ENCODE data around the gene RGS9. TPM values are rescaled to one million over a fixed set of nuclear protein-coding genes. Genes with fewer than 3 reads are reported as not detected.

Gene RGS9
- total and polyA plus RNA-seq, 10 of the 15 experiments (the other 5 are each of a cell fraction or from before 2014, with no cell fraction given) = 1.1 to 10.6 (median 5.6) TPM

DNA sequence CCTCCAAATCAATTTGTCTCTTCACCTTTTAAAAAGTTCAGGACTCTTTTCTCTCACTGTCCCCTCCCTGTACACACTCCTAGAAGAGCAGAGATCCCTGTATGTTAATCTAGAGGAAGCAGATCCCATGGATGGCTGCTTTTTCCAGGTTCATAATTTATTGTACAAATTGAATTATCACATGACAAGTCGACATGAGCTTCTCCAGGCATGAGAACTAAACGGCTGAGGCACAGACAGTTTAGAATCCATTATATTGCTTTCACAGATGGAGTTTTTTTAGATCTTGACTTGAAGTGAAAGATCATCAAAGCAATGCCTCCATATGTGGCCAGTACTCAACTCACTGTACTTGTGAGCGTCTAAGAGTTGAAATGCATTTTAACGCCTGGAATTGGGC lies 47.9 kb downstream of the RGS9 start:
- CTCF ChIA-PET = interaction anchor here (1.1 to 2.4 kb wide), 3 partner anchors 9 to 30 kb away, joined by 3 to 11 read pairs (median 4); no protein-coding TSS in a partner anchor
- Histone ChIP-seq H3K9ac (ENCODE audit: control insufficient read depth, insufficient read depth, low read length) (no peak overlapping the region), H3K4me1 (ENCODE audit: control insufficient read depth, insufficient read depth, low read length) (peaks cover 29% of the 10 kb centered on the region), H3K36me3 (ENCODE audit: control insufficient read depth in 2 of 2, insufficient read depth in 2 of 2, low read length in 1 of 2) (no peaks in the 10 kb centered on the region), H3K4me3 (no peak overlapping the region), H4K20me1 (ENCODE audit: control insufficient read depth, insufficient read depth) (no peaks in the 10 kb centered on the region), H3K79me2 (ENCODE audit: control insufficient read depth, insufficient read depth, low read length) (no peaks in the 10 kb centered on the region), H3K27ac (ENCODE audit: control insufficient read depth, insufficient read depth) (no peak overlapping the region), H2AFZ (ENCODE audit: control insufficient read depth, low read depth, low read length) (no peak overlapping the region), H3K4me2 (ENCODE audit: control insufficient read depth, insufficient read depth) (no peak overlapping the region), H3K9me3 (replicated peaks; ENCODE audit: control insufficient read depth, insufficient read depth, low read length) (no peaks in the 10 kb centered on the region), H3K27me3 (replicated peaks in 1 of 2; ENCODE audit: control insufficient read depth in 2 of 2, insufficient read depth in 2 of 2, low read length in 1 of 2) (no peaks in the 10 kb centered on the region)
- TF ChIP-seq CHD1 (IDR thresholded peaks at IDR 0.05; ENCODE audit: low read depth, low read length) = no peak
- TF ChIP-seq SIN3A (IDR thresholded peaks at IDR 0.05; ENCODE audit: low read depth, low read length) = no peak
- no peak for TF ChIP-seq SMC3 (IDR thresholded peaks at IDR 0.05; ENCODE audit: borderline replicate concordance, low read length)
- no peak for TF ChIP-seq NFYA (IDR thresholded peaks at IDR 0.05; ENCODE audit: borderline replicate concordance, low read depth, low read length)
- TF ChIP-seq, protein P1, sequence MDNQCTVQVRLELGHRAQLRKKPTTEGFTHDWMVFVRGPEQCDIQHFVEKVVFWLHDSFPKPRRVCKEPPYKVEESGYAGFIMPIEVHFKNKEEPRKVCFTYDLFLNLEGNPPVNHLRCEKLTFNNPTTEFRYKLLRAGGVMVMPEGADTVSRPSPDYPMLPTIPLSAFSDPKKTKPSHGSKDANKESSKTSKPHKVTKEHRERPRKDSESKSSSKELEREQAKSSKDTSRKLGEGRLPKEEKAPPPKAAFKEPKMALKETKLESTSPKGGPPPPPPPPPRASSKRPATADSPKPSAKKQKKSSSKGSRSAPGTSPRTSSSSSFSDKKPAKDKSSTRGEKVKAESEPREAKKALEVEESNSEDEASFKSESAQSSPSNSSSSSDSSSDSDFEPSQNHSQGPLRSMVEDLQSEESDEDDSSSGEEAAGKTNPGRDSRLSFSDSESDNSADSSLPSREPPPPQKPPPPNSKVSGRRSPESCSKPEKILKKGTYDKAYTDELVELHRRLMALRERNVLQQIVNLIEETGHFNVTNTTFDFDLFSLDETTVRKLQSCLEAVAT (IDR thresholded peaks at IDR 0.05) = no peak
- no peak for TF ChIP-seq POLR2AphosphoS2 (IDR thresholded peaks at IDR 0.05; ENCODE audit: low read depth, low read length)
- no peak for TF ChIP-seq RAD51 (IDR thresholded peaks at IDR 0.05)
- no peak for TF ChIP-seq NFYB (IDR thresholded peaks at IDR 0.05; ENCODE audit: insufficient read depth, low read depth, low read length)
- no peak for TF ChIP-seq PAX8 (IDR thresholded peaks at IDR 0.05)
- TF ChIP-seq NFXL1 (IDR thresholded peaks at IDR 0.05; ENCODE audit: borderline replicate concordance) = no peak
- TF ChIP-seq, protein P2, sequence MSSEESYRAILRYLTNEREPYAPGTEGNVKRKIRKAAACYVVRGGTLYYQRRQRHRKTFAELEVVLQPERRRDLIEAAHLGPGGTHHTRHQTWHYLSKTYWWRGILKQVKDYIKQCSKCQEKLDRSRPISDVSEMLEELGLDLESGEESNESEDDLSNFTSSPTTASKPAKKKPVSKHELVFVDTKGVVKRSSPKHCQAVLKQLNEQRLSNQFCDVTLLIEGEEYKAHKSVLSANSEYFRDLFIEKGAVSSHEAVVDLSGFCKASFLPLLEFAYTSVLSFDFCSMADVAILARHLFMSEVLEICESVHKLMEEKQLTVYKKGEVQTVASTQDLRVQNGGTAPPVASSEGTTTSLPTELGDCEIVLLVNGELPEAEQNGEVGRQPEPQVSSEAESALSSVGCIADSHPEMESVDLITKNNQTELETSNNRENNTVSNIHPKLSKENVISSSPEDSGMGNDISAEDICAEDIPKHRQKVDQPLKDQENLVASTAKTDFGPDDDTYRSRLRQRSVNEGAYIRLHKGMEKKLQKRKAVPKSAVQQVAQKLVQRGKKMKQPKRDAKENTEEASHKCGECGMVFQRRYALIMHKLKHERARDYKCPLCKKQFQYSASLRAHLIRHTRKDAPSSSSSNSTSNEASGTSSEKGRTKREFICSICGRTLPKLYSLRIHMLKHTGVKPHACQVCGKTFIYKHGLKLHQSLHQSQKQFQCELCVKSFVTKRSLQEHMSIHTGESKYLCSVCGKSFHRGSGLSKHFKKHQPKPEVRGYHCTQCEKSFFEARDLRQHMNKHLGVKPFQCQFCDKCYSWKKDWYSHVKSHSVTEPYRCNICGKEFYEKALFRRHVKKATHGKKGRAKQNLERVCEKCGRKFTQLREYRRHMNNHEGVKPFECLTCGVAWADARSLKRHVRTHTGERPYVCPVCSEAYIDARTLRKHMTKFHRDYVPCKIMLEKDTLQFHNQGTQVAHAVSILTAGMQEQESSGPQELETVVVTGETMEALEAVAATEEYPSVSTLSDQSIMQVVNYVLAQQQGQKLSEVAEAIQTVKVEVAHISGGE (CRISPR knock-in tag; IDR thresholded peaks at IDR 0.05) = no peak
- TF ChIP-seq, protein P3, sequence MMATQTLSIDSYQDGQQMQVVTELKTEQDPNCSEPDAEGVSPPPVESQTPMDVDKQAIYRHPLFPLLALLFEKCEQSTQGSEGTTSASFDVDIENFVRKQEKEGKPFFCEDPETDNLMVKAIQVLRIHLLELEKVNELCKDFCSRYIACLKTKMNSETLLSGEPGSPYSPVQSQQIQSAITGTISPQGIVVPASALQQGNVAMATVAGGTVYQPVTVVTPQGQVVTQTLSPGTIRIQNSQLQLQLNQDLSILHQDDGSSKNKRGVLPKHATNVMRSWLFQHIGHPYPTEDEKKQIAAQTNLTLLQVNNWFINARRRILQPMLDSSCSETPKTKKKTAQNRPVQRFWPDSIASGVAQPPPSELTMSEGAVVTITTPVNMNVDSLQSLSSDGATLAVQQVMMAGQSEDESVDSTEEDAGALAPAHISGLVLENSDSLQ (IDR thresholded peaks at IDR 0.05) = no peak
- TF ChIP-seq, protein P4, sequence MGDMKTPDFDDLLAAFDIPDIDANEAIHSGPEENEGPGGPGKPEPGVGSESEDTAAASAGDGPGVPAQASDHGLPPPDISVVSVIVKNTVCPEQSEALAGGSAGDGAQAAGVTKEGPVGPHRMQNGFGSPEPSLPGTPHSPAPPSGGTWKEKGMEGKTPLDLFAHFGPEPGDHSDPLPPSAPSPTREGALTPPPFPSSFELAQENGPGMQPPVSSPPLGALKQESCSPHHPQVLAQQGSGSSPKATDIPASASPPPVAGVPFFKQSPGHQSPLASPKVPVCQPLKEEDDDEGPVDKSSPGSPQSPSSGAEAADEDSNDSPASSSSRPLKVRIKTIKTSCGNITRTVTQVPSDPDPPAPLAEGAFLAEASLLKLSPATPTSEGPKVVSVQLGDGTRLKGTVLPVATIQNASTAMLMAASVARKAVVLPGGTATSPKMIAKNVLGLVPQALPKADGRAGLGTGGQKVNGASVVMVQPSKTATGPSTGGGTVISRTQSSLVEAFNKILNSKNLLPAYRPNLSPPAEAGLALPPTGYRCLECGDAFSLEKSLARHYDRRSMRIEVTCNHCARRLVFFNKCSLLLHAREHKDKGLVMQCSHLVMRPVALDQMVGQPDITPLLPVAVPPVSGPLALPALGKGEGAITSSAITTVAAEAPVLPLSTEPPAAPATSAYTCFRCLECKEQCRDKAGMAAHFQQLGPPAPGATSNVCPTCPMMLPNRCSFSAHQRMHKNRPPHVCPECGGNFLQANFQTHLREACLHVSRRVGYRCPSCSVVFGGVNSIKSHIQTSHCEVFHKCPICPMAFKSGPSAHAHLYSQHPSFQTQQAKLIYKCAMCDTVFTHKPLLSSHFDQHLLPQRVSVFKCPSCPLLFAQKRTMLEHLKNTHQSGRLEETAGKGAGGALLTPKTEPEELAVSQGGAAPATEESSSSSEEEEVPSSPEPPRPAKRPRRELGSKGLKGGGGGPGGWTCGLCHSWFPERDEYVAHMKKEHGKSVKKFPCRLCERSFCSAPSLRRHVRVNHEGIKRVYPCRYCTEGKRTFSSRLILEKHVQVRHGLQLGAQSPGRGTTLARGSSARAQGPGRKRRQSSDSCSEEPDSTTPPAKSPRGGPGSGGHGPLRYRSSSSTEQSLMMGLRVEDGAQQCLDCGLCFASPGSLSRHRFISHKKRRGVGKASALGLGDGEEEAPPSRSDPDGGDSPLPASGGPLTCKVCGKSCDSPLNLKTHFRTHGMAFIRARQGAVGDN (IDR thresholded peaks at IDR 0.05) = no peak
- no peak for TF ChIP-seq RAD21 (IDR thresholded peaks at IDR 0.05; ENCODE audit: insufficient read depth, low read depth, low read length)
- TF ChIP-seq SRF (IDR thresholded peaks at IDR 0.05; ENCODE audit: low read depth in 2 of 2, low read length in 2 of 2) = no peak
- DNase-seq (ENCODE audit: low read depth, low spot score) (no peak), ATAC-seq (no peak), FAIRE-seq (peak; percentile 13)
- POLR2A ChIA-PET = no interaction called here
- BruUV-seq (replicated peaks) = no TSS peak
- 52% methylated on average over 4 of the region's 4 CpGs for WGBS (ENCODE audit: insufficient coverage, insufficient replicate concordance, low lambda C conversion rate, missing lambda C conversion rate)
- SMC1A ChIA-PET (ENCODE audit: uncharacterized antibody, unreplicated experiment) = no interaction called here
- RAD21 ChIA-PET (ENCODE audit: unreplicated experiment) = no interaction called here
- intact Hi-C loops (cut with micrococcal nuclease; ENCODE audit: unreplicated experiment) = no loop called here
- in situ Hi-C loops (cut with MboI) = no loop called here

Data from GM12878 (cell line).